SH-SY5Y (cell line): Measurements from ENCODE around the gene PLEKHA6.

Experiments
- GATA2 ChIP-seq: IDR thresholded peaks from 2 replicates; pipeline ENCODE4 v1.6.1; 2011; ENCODE audit warnings: mild to moderate bottlenecking, low read depth, low read length
- GATA3 ChIP-seq: IDR thresholded peaks from 2 replicates; pipeline ENCODE4 v1.6.1; 2011; ENCODE audit warnings: low read depth, mild to moderate bottlenecking, low read length, moderate library complexity

GRCh38 chr1:204344665-204345355, 14.9 kb downstream of the PLEKHA6 start:
- TF ChIP-seq GATA2: no peak
- no peak for TF ChIP-seq GATA3
